Neural progenitor cell (in vitro differentiated cells): ENCODE measurements around the gene MAPRE3.

Experiments used
- CTCF ChIP-seq: fragments of 200-600 bp; sonication (generic); IDR thresholded peaks from 2 replicates; pipeline ENCODE4 v1.5.1; 2017; ENCODE audit warnings: antibody characterized with exemption, mild to moderate bottlenecking
- EZH2 ChIP-seq: fragments of 200-600 bp; sonication (generic); IDR thresholded peaks from 2 replicates; pipeline ENCODE4 v1.6.1; 2017; ENCODE audit warnings: antibody characterized with exemption, mild to moderate bottlenecking, moderate library complexity

- no peak for TF ChIP-seq CTCF
- no peak for TF ChIP-seq EZH2
These were observed 101.8 kb downstream of the MAPRE3 start for GRCh38 chr2:27071990-27072830.
